Measurements from ENCODE around the gene POLR1A. TPM values are rescaled to one million over a fixed set of nuclear protein-coding genes. Genes with fewer than 3 reads are reported as not detected.

The POLR1A gene
- total RNA-seq, 1 donor from 2014 or later = 23.8 TPM

DNA sequence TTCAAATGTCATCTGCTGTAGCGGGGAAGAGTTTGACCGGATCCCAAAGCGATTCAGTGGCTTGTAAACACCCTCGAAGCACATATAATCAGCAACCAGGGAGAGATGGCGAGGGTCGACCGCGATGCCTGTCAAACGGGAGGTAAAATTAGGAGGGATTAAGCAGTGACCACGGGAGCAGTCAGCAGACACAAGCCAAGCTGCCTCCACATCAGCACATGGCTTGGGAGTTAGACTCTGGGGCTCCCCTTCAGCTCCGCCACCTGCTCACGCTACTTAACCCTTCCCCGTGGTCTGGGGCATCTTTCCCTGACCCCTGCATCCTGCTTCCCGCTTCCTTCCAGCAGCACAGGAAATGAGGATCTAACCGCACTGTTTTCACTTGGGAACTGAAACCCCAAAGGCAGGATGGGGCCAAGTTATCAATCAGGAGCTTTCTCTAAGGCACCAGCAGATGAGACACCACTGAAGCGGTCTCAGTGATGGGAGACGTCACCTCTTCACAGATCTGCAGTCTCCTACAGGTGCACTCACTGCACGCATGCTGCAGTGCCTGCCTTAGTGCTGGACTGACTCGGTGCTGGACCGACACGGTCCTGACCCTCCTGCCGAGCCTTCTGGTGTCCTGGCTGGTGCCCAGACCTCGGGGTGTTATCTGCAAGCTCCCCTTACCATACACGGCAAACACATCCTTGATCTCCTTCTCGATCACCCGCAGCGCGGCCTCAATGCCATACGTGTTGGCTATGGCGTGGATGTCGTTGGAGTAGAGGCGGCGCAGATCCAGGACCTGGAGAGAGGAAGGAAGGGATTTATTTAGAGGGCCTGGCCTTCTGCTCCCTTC lies 77.5 kb downstream of the POLR1A start:
- H3K36me3 Mint-ChIP-seq = peaks cover 38% of the 10 kb centered on the region
- H3K27ac Mint-ChIP-seq = peak overlapping the region; percentile 53
- no peak overlapping the region for H3K4me3 Mint-ChIP-seq
- Histone ChIP-seq H2AFZ (replicated peaks) (no peak overlapping the region), H3K36me3 (no peaks in the 10 kb centered on the region), H3K4me1 (no peaks in the 10 kb centered on the region), H3F3A (ENCODE audit: low read depth) (no peaks in the 10 kb centered on the region), H3K27me3 (no peaks in the 10 kb centered on the region), H3K79me2 (ENCODE audit: low read depth) (no peaks in the 10 kb centered on the region), H3K27ac (no peak overlapping the region), H3K4me3 (no peak overlapping the region), H3K4me2 (no peak overlapping the region), H3K9ac (no peak overlapping the region), H4K20me1 (ENCODE audit: low read depth) (no peaks in the 10 kb centered on the region), H3K9me3 (ENCODE audit: low read depth) (no peaks in the 10 kb centered on the region)
- no peaks in the 10 kb centered on the region for H3K9me3 Mint-ChIP-seq
- no peak for DNase-seq (ENCODE audit: low spot score)
- H3K27me3 Mint-ChIP-seq (ENCODE audit: insufficient read depth, low read depth) = peaks cover 4% of the 10 kb centered on the region
- no peaks in the 10 kb centered on the region for H3K4me1 Mint-ChIP-seq
- TF ChIP-seq, protein P1, sequence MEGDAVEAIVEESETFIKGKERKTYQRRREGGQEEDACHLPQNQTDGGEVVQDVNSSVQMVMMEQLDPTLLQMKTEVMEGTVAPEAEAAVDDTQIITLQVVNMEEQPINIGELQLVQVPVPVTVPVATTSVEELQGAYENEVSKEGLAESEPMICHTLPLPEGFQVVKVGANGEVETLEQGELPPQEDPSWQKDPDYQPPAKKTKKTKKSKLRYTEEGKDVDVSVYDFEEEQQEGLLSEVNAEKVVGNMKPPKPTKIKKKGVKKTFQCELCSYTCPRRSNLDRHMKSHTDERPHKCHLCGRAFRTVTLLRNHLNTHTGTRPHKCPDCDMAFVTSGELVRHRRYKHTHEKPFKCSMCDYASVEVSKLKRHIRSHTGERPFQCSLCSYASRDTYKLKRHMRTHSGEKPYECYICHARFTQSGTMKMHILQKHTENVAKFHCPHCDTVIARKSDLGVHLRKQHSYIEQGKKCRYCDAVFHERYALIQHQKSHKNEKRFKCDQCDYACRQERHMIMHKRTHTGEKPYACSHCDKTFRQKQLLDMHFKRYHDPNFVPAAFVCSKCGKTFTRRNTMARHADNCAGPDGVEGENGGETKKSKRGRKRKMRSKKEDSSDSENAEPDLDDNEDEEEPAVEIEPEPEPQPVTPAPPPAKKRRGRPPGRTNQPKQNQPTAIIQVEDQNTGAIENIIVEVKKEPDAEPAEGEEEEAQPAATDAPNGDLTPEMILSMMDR (IDR thresholded peaks at IDR 0.05) = no peak
- no peak for TF ChIP-seq EZH2phosphoT487 (IDR thresholded peaks at IDR 0.05)
- no peak for TF ChIP-seq EZH2 (IDR thresholded peaks at IDR 0.05)

DNA sequence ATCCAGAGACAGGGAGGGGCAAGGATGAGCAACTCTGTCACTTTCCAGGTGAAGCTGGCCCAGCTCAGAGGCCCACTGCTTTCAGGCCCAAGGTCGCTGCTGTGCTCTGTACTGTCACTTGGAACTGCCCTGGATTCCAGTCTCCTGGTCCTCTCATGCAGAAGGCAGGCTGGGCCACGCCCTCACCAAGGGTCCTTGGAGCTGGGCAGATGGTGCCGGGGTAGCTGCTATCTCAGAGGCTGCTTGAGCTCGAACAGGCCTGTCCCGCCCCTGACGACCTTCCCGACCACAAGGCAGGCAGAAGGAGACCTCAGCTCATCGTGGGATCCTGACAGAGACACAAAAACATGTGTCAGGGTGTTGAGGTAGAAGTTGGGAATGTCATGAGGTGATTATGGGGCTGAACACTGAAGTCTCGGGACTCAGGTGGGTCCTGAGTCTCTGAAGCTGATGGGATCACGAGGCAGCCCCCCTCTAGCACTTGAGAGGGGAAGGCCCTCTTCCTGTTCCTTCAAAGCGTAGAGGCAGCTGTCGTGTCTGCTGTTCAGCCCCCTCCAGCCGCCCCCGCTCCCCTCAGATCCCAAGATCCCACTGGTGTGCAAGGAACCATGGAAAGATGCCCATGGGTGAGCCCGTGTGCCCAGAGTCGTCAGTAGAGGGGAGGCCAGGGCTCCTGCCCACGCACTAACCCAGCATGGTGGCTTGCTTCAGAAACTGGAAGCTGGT lies 78.3 kb downstream of the POLR1A start:
- Histone ChIP-seq H3F3A (ENCODE audit: low read depth) (no peaks in the 10 kb centered on the region), H3K9me3 (ENCODE audit: low read depth) (no peaks in the 10 kb centered on the region), H4K20me1 (ENCODE audit: low read depth) (no peaks in the 10 kb centered on the region), H3K9ac (no peak overlapping the region), H3K4me2 (no peak overlapping the region), H3K36me3 (no peaks in the 10 kb centered on the region), H3K4me1 (no peaks in the 10 kb centered on the region), H2AFZ (replicated peaks) (no peak overlapping the region), H3K4me3 (no peak overlapping the region), H3K27me3 (no peaks in the 10 kb centered on the region), H3K79me2 (ENCODE audit: low read depth) (no peaks in the 10 kb centered on the region), H3K27ac (no peak overlapping the region)
- TF ChIP-seq, protein P1 (IDR thresholded peaks at IDR 0.05) = no peak
- TF ChIP-seq EZH2 (IDR thresholded peaks at IDR 0.05) (no peak), EZH2phosphoT487 (IDR thresholded peaks at IDR 0.05) (no peak)
- DNase-seq (ENCODE audit: low spot score) = no peak
- no peaks in the 10 kb centered on the region for H3K9me3 Mint-ChIP-seq
- H3K4me1 Mint-ChIP-seq = no peaks in the 10 kb centered on the region
- H3K27ac Mint-ChIP-seq = peak overlapping the region; percentile 53
- peaks cover 4% of the 10 kb centered on the region for H3K27me3 Mint-ChIP-seq (ENCODE audit: insufficient read depth, low read depth)
- H3K36me3 Mint-ChIP-seq = peaks cover 32% of the 10 kb centered on the region
- H3K4me3 Mint-ChIP-seq = no peak overlapping the region

DNA sequence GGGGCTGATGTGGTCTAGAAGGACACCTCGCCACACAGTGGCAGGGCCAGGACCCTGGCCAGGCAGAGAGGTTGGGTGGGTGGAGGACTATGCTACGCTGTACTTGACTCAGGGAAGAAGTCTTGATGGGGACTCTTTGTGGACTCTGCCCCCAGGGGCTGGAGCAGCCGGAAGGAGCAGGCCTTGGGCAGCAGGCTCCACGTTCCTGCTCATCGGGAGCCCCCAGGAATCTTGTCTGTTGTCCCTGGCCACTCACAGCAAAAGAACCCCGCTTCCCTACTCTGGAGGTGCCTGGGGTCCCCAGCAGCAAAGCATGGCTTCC lies 79.0 kb downstream of the POLR1A start:
- no peaks in the 10 kb centered on the region for H3K4me1 Mint-ChIP-seq
- H3K36me3 Mint-ChIP-seq = peaks cover 28% of the 10 kb centered on the region

More for the DNA sequence above, 79.0 kb downstream of the POLR1A start:
- Histone ChIP-seq H3K4me2 (no peak overlapping the region), H3K4me1 (no peaks in the 10 kb centered on the region), H3K9me3 (ENCODE audit: low read depth) (no peaks in the 10 kb centered on the region), H3K36me3 (no peaks in the 10 kb centered on the region), H3K79me2 (ENCODE audit: low read depth) (no peaks in the 10 kb centered on the region), H3F3A (ENCODE audit: low read depth) (no peaks in the 10 kb centered on the region), H3K27ac (no peak overlapping the region), H3K27me3 (no peaks in the 10 kb centered on the region), H3K9ac (no peak overlapping the region), H4K20me1 (ENCODE audit: low read depth) (no peaks in the 10 kb centered on the region), H3K4me3 (no peak overlapping the region), H2AFZ (replicated peaks) (no peak overlapping the region)
- Mint-ChIP-seq H3K4me3 (no peak overlapping the region), H3K9me3 (no peaks in the 10 kb centered on the region), H3K27ac (no peak overlapping the region), H3K27me3 (ENCODE audit: insufficient read depth, low read depth) (peaks cover 5% of the 10 kb centered on the region)
- DNase-seq (ENCODE audit: low spot score) = no peak
- TF ChIP-seq, protein P1 (IDR thresholded peaks at IDR 0.05) = no peak
- TF ChIP-seq EZH2 (IDR thresholded peaks at IDR 0.05) (no peak), EZH2phosphoT487 (IDR thresholded peaks at IDR 0.05) (no peak)
